Measurements from ENCODE around the gene ALPK3.
"Not testable (repeated sequence)": the region's sequence is repeated elsewhere in the genome, so short reads cannot be mapped to it uniquely, and the experiment has no call there.

Gene ALPK3

DNA sequence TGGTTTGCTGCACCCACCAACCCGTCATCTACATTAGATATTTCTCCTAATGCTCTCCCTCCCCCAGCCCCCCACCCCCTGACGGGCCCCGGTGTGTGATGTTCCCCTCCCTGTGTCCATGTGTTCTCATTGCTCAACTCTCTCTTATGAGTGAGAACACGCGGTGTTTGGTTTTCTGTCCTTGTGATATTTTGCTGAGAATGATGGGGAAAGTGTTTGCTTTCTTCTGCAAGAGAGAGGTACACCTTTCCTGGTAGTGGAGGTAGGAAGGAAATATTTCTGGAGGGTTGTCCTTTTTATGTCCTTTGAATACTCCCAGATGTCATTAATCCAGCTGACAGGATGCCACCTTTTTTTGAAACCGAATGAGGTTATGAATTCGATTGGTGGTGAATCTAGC is 56.8 kb downstream of the ALPK3 start:
- Histone ChIP-seq H3K9ac (ENCODE audit: insufficient read length) (no peak overlapping the region), H3K9me3 (ENCODE audit: low read depth, low read length) (no peaks in the 10 kb centered on the region), H3K36me3 (ENCODE audit: insufficient read depth, low read length) (no peaks in the 10 kb centered on the region), H3K27ac (no peak overlapping the region), H3K4me3 (no peak overlapping the region)
- no peak for DNase-seq (ENCODE audit: low read depth, low spot score)
- TF ChIP-seq EZH2 (IDR thresholded peaks at IDR 0.05) (no peak), POLR2AphosphoS5 (IDR thresholded peaks at IDR 0.05; ENCODE audit: borderline replicate concordance, low read depth, low read length) (no peak), FOXP2 (optimal IDR thresholded peaks at IDR 0.05; ENCODE audit: control extremely low read depth, extremely low read length, insufficient read depth) (no peak)

DNA sequence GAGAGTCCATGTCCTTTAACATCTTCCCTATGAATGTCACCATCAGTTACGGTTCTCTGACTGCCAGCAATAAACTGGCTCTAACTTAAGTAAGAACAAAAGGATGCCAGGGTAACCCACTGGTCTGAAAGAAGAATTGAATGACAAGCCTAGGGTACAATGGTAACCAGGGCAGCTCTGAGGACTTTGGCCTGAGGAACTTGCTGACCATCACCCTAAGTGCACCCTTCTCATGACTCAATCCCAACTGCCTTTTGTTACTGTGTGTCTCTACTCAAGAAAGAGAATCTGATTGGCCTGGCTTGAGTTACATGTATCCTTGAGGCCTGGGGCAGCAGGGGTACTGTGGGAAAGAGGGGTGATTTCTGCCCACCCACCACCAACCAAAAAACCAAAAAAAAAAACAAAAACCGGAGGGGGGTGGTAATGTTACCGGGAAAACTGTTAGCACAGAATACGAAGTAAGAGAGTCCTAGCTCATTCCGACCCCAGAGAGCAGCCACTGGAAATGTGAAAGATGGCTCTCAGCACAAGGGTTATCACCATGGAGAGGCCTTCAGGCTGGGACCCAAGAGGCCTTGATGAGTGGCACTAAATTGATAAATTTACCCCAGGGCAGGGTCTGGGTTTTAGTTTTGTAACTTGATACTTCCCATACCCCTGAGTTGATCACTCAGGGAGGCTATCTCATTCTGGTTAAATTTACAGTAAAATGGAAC is 58.0 kb downstream of the ALPK3 start:
- DNase-seq (ENCODE audit: low read depth, low spot score): no peak
- TF ChIP-seq FOXP2 (optimal IDR thresholded peaks at IDR 0.05; ENCODE audit: control extremely low read depth, extremely low read length, insufficient read depth) (no peak), POLR2AphosphoS5 (IDR thresholded peaks at IDR 0.05; ENCODE audit: borderline replicate concordance, low read depth, low read length) (no peak), EZH2 (IDR thresholded peaks at IDR 0.05) (no peak)
- H3K9ac ChIP-seq (ENCODE audit: insufficient read length): no peak overlapping the region
- H3K9me3 ChIP-seq (ENCODE audit: low read depth, low read length): no peaks in the 10 kb centered on the region
- no peak overlapping the region for H3K4me3 ChIP-seq
- no peaks in the 10 kb centered on the region for H3K36me3 ChIP-seq (ENCODE audit: insufficient read depth, low read length)
- no peak overlapping the region for H3K27ac ChIP-seq

DNA sequence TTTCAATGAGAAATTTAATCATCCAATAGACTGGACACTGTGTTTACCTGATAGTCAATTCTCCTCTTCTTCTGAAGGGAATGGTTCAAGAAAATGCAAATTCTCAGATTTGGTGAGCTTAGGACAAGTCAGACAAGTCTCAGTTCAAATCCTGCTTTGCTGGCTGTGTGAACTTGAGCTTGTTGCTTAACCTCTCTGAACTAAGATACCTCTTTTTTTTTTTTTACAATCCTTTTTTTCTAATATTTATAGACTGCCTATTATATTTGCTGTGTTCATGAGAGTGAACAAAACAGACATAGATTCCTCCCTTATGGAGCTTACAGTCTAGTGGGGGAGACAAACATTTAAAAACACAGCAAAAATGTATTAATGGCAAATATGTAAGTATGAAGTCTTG is 59.1 kb downstream of the ALPK3 start:
- Histone ChIP-seq H3K36me3 (ENCODE audit: insufficient read depth, low read length) (no peaks in the 10 kb centered on the region), H3K9me3 (ENCODE audit: low read depth, low read length) (no peaks in the 10 kb centered on the region), H3K4me3 (no peak overlapping the region), H3K9ac (ENCODE audit: insufficient read length) (no peak overlapping the region), H3K27ac (no peak overlapping the region)
- no peak for DNase-seq (ENCODE audit: low read depth, low spot score)
- no peak for TF ChIP-seq FOXP2 (optimal IDR thresholded peaks at IDR 0.05; ENCODE audit: control extremely low read depth, extremely low read length, insufficient read depth)
- no peak for TF ChIP-seq EZH2 (IDR thresholded peaks at IDR 0.05)
- TF ChIP-seq POLR2AphosphoS5 (IDR thresholded peaks at IDR 0.05; ENCODE audit: borderline replicate concordance, low read depth, low read length): no peak

DNA sequence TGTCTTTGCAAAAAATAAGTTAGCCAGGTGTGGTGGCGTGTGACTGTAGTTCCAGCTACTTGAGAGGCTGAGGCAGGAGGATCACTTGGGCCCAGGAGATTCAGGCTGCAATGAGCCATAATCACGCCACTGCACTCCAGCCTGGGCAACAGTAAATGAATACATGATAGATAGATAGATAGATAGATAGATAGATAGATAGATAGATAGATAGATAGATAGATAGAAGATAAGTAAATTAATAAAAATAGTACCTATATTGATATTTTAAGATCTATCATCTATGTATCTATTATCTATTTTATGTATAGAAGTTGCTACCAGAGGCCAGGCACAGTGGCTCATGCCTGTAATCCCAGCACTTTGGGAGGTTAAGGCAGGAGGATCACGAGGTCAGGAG is 60.5 kb downstream of the ALPK3 start:
- not testable (repeated sequence) for H3K4me3 ChIP-seq; DNase-seq (ENCODE audit: low read depth, low spot score); H3K9ac ChIP-seq (ENCODE audit: insufficient read length); H3K9me3 ChIP-seq (ENCODE audit: low read depth, low read length); H3K27ac ChIP-seq; H3K36me3 ChIP-seq (ENCODE audit: insufficient read depth, low read length)

DNA sequence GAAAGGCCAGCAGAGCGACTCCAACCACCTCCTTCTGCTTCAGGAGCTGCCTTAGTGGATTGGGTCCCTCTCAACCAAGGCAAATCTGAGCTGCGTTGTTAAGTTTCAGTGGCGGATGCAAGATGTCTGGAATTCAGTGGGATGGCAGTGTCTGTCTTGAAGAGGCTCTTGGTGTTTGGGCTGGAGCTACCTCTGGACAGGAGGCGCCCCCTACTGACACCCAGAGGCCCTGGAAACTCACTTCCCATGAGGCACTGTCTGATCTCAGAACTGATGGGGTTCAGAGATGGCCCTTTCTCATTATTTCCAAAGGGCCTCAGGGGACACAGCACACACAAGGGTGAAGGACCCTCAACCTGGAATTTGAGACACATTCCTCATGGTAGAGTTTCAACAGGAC is 61.3 kb downstream of the ALPK3 start:
- no peaks in the 10 kb centered on the region for H3K9me3 ChIP-seq (ENCODE audit: low read depth, low read length)
- no peak for DNase-seq (ENCODE audit: low read depth, low spot score)
- no peak for TF ChIP-seq FOXP2 (optimal IDR thresholded peaks at IDR 0.05; ENCODE audit: control extremely low read depth, extremely low read length, insufficient read depth)
- no peak for TF ChIP-seq EZH2 (IDR thresholded peaks at IDR 0.05)
- TF ChIP-seq POLR2AphosphoS5 (IDR thresholded peaks at IDR 0.05; ENCODE audit: borderline replicate concordance, low read depth, low read length): no peak
- no peaks in the 10 kb centered on the region for H3K36me3 ChIP-seq (ENCODE audit: insufficient read depth, low read length)
- no peak overlapping the region for H3K27ac ChIP-seq
- no peak overlapping the region for H3K9ac ChIP-seq (ENCODE audit: insufficient read length)
- no peak overlapping the region for H3K4me3 ChIP-seq

DNA sequence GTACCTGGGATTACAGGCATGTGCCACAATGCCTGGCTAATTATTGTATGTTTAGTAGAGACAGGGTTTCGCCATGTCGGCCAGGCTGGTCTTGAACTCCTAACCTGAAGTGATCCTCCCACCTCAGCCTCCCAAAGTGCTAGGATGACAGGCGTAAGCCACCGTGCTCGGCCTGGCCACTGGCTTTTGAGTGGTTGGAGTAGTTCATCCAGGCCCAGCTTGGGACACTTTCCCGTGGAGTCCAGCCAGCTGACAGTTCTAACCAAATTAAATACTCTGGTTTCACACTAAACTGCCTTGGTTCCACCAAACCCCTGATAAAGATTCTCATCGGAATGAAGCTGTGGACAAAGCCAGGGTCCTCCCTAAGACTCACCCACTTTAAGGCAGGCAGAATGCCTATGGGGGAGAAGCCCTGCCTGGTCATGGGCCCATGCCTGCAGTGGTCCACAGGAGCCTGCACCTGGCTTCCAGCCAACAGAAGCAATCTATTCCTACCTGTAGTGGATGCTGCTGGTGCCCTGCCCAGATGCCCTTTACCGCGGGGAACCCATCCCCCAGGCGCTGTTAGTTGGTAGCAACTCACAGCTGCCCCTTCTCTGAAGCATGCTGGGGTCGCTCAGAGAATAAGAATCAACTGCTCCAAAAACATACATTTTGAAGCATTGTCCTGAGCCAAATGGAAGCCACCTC is 62.1 kb downstream of the ALPK3 start:
- Histone ChIP-seq H3K27ac (no peak overlapping the region), H3K36me3 (ENCODE audit: insufficient read depth, low read length) (no peaks in the 10 kb centered on the region), H3K9ac (ENCODE audit: insufficient read length) (no peak overlapping the region), H3K9me3 (ENCODE audit: low read depth, low read length) (no peaks in the 10 kb centered on the region), H3K4me3 (no peak overlapping the region)
- no peak for DNase-seq (ENCODE audit: low read depth, low spot score)
- TF ChIP-seq EZH2 (IDR thresholded peaks at IDR 0.05): no peak
- no peak for TF ChIP-seq POLR2AphosphoS5 (IDR thresholded peaks at IDR 0.05; ENCODE audit: borderline replicate concordance, low read depth, low read length)
- no peak for TF ChIP-seq FOXP2 (optimal IDR thresholded peaks at IDR 0.05; ENCODE audit: control extremely low read depth, extremely low read length, insufficient read depth)

DNA sequence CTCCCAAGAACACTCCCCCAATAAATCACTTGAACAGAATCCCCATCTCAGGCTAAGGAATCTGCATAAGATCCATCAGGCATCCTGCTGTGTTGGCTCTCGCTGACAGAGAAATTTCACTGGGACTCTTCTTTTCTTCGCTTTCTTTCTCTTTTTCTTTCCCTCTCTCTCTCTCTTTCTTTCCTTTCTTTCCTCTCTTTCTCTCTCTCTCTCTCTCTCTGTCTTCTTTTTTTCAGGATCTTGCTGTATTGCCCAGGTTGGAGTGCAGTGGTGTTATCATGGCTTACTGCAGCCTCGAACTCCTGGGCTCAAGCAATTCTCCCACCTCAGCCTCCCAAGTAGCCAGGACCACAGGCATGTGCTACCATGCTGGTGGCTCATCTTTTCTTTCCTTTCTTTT is 62.9 kb downstream of the ALPK3 start:
- TF ChIP-seq FOXP2 (optimal IDR thresholded peaks at IDR 0.05; ENCODE audit: control extremely low read depth, extremely low read length, insufficient read depth): no peak
- TF ChIP-seq EZH2 (IDR thresholded peaks at IDR 0.05): no peak
- no peak for TF ChIP-seq POLR2AphosphoS5 (IDR thresholded peaks at IDR 0.05; ENCODE audit: borderline replicate concordance, low read depth, low read length)
- Histone ChIP-seq H3K36me3 (ENCODE audit: insufficient read depth, low read length) (no peaks in the 10 kb centered on the region), H3K4me3 (no peak overlapping the region), H3K27ac (no peak overlapping the region), H3K9me3 (ENCODE audit: low read depth, low read length) (no peaks in the 10 kb centered on the region), H3K9ac (ENCODE audit: insufficient read length) (no peak overlapping the region)
- no peak for DNase-seq (ENCODE audit: low read depth, low spot score)

DNA sequence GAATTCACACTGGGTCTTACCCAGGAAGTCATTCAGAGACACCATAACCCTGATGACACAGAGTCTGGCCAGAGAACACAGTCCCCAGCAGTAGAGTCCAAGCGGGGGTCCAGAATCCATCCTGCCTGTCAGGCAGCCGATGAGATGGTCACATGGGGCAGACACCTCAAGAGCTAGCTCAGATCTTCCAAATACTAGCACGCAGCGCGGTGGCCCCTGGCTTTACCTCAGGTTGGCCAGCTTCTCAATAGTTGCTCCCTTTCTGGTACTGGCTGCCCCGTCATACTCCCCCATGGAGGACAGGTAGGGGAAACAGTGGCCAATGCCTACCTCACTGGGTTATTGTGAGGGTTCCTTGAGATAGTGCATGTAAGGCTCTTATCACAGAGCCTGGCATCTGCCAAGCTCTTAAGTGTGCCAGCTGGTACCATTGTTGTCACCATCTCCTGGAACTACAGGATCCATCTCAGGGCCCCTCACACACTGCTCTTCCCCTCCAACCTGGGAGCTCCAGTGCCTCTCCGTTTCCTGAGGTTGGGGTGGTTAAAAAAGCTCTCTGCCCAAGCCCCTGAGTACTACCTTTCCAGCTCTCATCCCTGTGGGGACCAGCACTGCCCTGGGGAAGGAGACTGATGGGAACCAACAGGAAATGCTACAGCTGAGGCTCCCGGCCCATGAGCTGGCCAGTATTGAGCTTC is 63.8 kb downstream of the ALPK3 start:
- Histone ChIP-seq H3K4me3 (no peak overlapping the region), H3K9me3 (ENCODE audit: low read depth, low read length) (no peaks in the 10 kb centered on the region), H3K9ac (ENCODE audit: insufficient read length) (no peak overlapping the region), H3K36me3 (ENCODE audit: insufficient read depth, low read length) (no peaks in the 10 kb centered on the region), H3K27ac (no peak overlapping the region)
- no peak for DNase-seq (ENCODE audit: low read depth, low spot score)
- TF ChIP-seq FOXP2 (optimal IDR thresholded peaks at IDR 0.05; ENCODE audit: control extremely low read depth, extremely low read length, insufficient read depth) (no peak), EZH2 (IDR thresholded peaks at IDR 0.05) (no peak), POLR2AphosphoS5 (IDR thresholded peaks at IDR 0.05; ENCODE audit: borderline replicate concordance, low read depth, low read length) (no peak)
